Mammary epithelial cell (primary cell): ENCODE data around the gene RALGPS1.

Experiments
- EZH2 ChIP-seq: IDR thresholded peaks from 2 replicates; pipeline ENCODE4 v1.6.1; 2012; ENCODE audit warnings: low read length, inconsistent platforms, borderline replicate concordance
- TF ChIP-seq, protein P1 (sequence below), 2 donors: IDR thresholded peaks in 1 of 2; conservative IDR thresholded peaks in 1 of 2; 2 replicates each; pipeline ENCODE4 v1.5.1; 2011 to 2012; ENCODE audit warnings: inconsistent platforms in 2 of 2, low read length in 2 of 2, mild to moderate bottlenecking in 2 of 2, control low read depth in 1 of 2, low read depth in 1 of 2; ENCODE audit not compliant: insufficient read depth in 1 of 2; ENCODE audit errors: extremely low read depth in 1 of 2

DNA sequence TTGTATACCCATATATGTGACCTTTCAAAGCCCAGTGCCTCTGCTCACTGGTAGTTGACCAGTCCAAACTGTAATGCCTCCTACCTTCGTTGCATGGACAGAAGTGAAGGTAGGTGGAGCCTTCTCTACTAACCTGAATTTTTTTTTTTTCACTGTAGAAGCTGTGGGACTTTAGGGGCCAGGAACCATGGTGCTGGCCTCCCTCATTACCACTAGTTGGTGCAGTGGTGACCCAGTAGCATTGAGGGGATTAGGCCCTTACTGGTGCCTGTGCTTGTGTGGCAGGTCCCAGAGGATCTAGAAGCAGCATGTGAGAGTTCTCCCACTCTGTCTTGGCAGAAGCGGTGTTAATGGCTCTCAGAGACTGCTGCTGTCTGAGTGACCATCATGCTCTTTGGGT is 2.3 kb downstream of the RALGPS1 start:
- no peak for TF ChIP-seq EZH2
- TF ChIP-seq, protein P1, sequence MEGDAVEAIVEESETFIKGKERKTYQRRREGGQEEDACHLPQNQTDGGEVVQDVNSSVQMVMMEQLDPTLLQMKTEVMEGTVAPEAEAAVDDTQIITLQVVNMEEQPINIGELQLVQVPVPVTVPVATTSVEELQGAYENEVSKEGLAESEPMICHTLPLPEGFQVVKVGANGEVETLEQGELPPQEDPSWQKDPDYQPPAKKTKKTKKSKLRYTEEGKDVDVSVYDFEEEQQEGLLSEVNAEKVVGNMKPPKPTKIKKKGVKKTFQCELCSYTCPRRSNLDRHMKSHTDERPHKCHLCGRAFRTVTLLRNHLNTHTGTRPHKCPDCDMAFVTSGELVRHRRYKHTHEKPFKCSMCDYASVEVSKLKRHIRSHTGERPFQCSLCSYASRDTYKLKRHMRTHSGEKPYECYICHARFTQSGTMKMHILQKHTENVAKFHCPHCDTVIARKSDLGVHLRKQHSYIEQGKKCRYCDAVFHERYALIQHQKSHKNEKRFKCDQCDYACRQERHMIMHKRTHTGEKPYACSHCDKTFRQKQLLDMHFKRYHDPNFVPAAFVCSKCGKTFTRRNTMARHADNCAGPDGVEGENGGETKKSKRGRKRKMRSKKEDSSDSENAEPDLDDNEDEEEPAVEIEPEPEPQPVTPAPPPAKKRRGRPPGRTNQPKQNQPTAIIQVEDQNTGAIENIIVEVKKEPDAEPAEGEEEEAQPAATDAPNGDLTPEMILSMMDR (conservative IDR thresholded peaks at IDR 0.05 in 1 of 2, IDR thresholded peaks at IDR 0.05 in 1 of 2; ENCODE audit: extremely low read depth in 1 of 2, insufficient read depth in 1 of 2, low read depth in 1 of 2, low read length in 2 of 2): no peak
